Transverse colon (tissue), 4 donors: ENCODE measurements around the gene ANAPC2. TPM values are rescaled to one million over a fixed set of nuclear protein-coding genes. Genes with fewer than 3 reads are reported as not detected.

Experiments
- DNase-seq: peaks from one replicate; pipeline ENCODE4 v3.0.0-alpha.2; 2019
- H3K27ac ChIP-seq, 4 donors: fragments of 200-600 bp; sonication (generic); 2 replicates each; pipeline ENCODE4 v1.5.1; 2016 to 2018; ENCODE audit warnings: inconsistent platforms in 4 of 4
- H3K27me3 ChIP-seq: fragments of 200-600 bp; sonication (generic); 2 replicates; pipeline ENCODE4 v1.5.1; 2017; ENCODE audit warnings: inconsistent platforms
- H3K36me3 ChIP-seq, 4 donors: fragments of 200-600 bp; sonication (generic); 2 replicates each; pipeline ENCODE4 v1.5.1; 2017 to 2019; ENCODE audit warnings: inconsistent platforms in 4 of 4
- H3K4me1 ChIP-seq, 4 donors: fragments of 200-600 bp; sonication (generic); 2 replicates each; pipeline ENCODE4 v1.5.1; 2017 to 2020; ENCODE audit warnings: inconsistent platforms in 4 of 4
- H3K4me3 ChIP-seq, 4 donors: fragments of 200-600 bp; sonication (generic); 1 replicate in 1 of 4; 2 replicates in 3 of 4; pipeline versions ENCODE4 v1.5.1 to v1.6.1; 2017 to 2019; ENCODE audit warnings: inconsistent platforms in 4 of 4
- H3K9me3 ChIP-seq, 2 donors: fragments of 200-600 bp; sonication (generic); 2 replicates each; pipeline ENCODE4 v1.5.1; 2017 to 2019; ENCODE audit warnings: inconsistent platforms in 2 of 2
- EP300 ChIP-seq: sonication (generic); formaldehyde crosslinking; IDR thresholded peaks from one replicate; pipeline ENCODE4 v1.6.1; 2017; ENCODE audit warnings: antibody characterized with exemption, low read depth
- POLR2A ChIP-seq: fragments of 450-650 bp; IDR thresholded peaks from one replicate; pipeline ENCODE4 v1.6.1; 2016; ENCODE audit warnings: antibody characterized with exemption, mild to moderate bottlenecking, moderate library complexity
- POLR2AphosphoS5 ChIP-seq, 3 donors: sonication (generic); formaldehyde crosslinking; IDR thresholded peaks; one replicate each; pipeline ENCODE4 v1.6.1; 2016; ENCODE audit warnings: antibody characterized with exemption in 3 of 3
- WGBS, 2 donors: methylation state at CpG; one replicate each; pipeline ENCODE4 v1.1.5; 2018; ENCODE audit warnings: low coverage in 1 of 2; 5-methylcytosine and 5-hydroxymethylcytosine counted together
- in situ Hi-C, 4 donors: fragments of 200-750 bp; cut with MboI; loops; one replicate each; pipeline versions ENCODE4 v1.15.0 to v1.15.1; 2017; ENCODE audit warnings: low sequenced_read_pairs in 3 of 4, low pct_ligation_motif_present in 1 of 4, low pct_unique_long_range_greater_than_20kb in 1 of 4
- intact Hi-C: fragments of 100-400 bp; cut with DNase I; formaldehyde crosslinking; loops from one replicate; pipeline ENCODE4 v1.15.1; 2023; ENCODE audit warnings: low total_unique reads
- total RNA-seq, 4 donors: library from RNA; depleted of rRNA; stranded (reverse); fragments of >200 nt; gene quantifications; one replicate each; pipeline ENCODE4 v1.1.0, GENCODE V29; 2016
- TF ChIP-seq, protein P1 (sequence below), 5 experiments: fragments of 200-600 bp in 3 of 5; fragments of 450-650 bp in 2 of 5; sonication (generic) in 3 of 5; IDR thresholded peaks; 1 replicate in 2 of 5; 2 replicates in 3 of 5; pipeline ENCODE4 v1.5.1; 2016 to 2017; ENCODE audit warnings: antibody characterized with exemption in 5 of 5, inconsistent platforms in 3 of 5, mild to moderate bottlenecking in 2 of 5, moderate library complexity in 1 of 5

The ANAPC2 gene
- total RNA-seq, 4 donors from 2014 or later = 37.0 to 176 (median 70.3) TPM

DNA sequence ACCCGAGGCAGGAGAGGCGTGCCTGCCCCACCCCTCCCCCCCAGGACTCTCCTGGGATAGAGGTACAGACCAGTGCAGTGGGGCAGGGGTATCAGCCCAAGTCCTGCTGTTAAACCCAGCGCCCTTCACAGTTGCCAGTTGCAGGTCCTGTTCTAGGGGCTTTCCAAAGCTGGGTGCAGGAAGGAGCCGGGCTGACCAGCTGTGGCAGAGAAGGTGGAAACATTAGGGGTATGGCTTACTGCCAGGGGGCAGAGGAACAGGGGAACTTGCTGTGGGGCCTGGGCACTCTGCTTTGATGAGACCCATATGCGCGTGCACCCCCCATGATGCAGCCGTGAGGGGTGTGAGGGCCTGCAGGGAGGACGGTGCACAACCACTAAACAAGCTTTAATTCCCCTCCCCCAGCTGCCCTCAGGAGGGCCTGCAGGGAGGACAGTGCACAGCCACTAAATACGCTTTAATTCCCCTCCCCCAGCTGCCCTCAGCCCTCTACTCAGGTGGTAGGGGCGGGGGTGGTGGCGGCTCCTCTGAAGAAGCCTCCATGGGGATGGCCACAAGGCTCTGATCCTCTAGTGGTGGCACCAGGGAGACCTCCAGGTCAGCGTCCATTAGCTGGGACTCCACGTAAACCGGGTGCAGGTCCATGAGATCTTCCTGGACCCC lies 17.7 kb downstream of the ANAPC2 start:
- no peaks in the 10 kb centered on the region for H3K36me3 ChIP-seq
- peaks cover 10 to 41% (median 34%) of the 10 kb centered on the region in 4 donors for H3K4me1 ChIP-seq
- no peak for DNase-seq
- in situ Hi-C loops (no loop called here), intact Hi-C loops (no loop called here)
- H3K9me3 ChIP-seq = no peaks in the 10 kb centered on the region
- peak overlapping the region in 1 of 4 donors; percentile 72 for H3K27ac ChIP-seq
- peaks cover 93% of the 10 kb centered on the region for H3K27me3 ChIP-seq
- TF ChIP-seq EP300 (no peak), POLR2A (no peak), POLR2AphosphoS5 (IDR thresholded peaks at IDR 0.05) (no peak)
- TF ChIP-seq, protein P1, sequence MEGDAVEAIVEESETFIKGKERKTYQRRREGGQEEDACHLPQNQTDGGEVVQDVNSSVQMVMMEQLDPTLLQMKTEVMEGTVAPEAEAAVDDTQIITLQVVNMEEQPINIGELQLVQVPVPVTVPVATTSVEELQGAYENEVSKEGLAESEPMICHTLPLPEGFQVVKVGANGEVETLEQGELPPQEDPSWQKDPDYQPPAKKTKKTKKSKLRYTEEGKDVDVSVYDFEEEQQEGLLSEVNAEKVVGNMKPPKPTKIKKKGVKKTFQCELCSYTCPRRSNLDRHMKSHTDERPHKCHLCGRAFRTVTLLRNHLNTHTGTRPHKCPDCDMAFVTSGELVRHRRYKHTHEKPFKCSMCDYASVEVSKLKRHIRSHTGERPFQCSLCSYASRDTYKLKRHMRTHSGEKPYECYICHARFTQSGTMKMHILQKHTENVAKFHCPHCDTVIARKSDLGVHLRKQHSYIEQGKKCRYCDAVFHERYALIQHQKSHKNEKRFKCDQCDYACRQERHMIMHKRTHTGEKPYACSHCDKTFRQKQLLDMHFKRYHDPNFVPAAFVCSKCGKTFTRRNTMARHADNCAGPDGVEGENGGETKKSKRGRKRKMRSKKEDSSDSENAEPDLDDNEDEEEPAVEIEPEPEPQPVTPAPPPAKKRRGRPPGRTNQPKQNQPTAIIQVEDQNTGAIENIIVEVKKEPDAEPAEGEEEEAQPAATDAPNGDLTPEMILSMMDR (IDR thresholded peaks at IDR 0.05) = no peak
- 63% methylated on average over 12 of the region's 14 CpGs; no CpG with 5 or more reads in 1 of the 2 donors for WGBS, 2 donors
- H3K4me3 ChIP-seq = no peak overlapping the region

DNA sequence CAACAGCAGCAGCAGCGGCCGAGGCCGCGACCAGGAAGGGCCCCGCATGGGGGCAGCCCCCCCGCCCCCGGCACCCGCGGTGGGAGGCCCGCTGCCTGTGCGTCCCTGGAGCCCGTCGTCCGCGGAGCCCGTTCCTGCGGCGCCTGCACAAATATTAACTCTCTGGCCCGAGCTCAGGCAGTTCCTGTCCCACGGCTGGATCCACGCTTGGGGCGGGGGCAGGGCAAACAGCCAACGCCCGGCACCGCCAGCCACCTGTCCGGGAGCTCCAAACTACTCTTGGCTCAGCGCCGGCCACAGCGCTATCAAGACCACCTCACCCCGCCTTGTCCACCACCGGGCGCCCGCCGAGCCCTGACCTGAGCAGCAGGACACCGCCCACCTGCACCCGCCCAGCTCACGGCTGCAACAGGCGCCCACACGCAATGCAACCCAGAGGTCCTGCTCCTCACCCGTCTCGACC lies 18.4 kb downstream of the ANAPC2 start, which contains the start of gene LRRC26:
Gene LRRC26, minus strand, starts transcription at position 156 of the 463 bp plus-strand sequence. Its CDS starts 108 bp downstream, at position 48.
- peaks cover 10 to 41% (median 33%) of the 10 kb centered on the region in 4 donors for H3K4me1 ChIP-seq
- H3K27me3 ChIP-seq = peaks cover 96% of the 10 kb centered on the region
- TF ChIP-seq POLR2A (no peak), POLR2AphosphoS5 (IDR thresholded peaks at IDR 0.05) (peak in 1 of 3 donors; percentile 27)
- in situ Hi-C loops (no loop called here), intact Hi-C loops (no loop called here)
- peak within 1 kb of the TSS; percentile 30 to 72 (median 48) for H3K27ac ChIP-seq
- DNase-seq = peak; percentile 52
- no peaks in the 10 kb centered on the region for H3K36me3 ChIP-seq
- H3K4me3 ChIP-seq = peak within 1 kb of the TSS in 3 of 4 donors; percentile 30 to 48 (median 46)
- 15% methylated on average over 22 of the region's 41 CpGs; no CpG with 5 or more reads in 1 of the 2 donors for WGBS, 2 donors
- no peaks in the 10 kb centered on the region for H3K9me3 ChIP-seq

DNA sequence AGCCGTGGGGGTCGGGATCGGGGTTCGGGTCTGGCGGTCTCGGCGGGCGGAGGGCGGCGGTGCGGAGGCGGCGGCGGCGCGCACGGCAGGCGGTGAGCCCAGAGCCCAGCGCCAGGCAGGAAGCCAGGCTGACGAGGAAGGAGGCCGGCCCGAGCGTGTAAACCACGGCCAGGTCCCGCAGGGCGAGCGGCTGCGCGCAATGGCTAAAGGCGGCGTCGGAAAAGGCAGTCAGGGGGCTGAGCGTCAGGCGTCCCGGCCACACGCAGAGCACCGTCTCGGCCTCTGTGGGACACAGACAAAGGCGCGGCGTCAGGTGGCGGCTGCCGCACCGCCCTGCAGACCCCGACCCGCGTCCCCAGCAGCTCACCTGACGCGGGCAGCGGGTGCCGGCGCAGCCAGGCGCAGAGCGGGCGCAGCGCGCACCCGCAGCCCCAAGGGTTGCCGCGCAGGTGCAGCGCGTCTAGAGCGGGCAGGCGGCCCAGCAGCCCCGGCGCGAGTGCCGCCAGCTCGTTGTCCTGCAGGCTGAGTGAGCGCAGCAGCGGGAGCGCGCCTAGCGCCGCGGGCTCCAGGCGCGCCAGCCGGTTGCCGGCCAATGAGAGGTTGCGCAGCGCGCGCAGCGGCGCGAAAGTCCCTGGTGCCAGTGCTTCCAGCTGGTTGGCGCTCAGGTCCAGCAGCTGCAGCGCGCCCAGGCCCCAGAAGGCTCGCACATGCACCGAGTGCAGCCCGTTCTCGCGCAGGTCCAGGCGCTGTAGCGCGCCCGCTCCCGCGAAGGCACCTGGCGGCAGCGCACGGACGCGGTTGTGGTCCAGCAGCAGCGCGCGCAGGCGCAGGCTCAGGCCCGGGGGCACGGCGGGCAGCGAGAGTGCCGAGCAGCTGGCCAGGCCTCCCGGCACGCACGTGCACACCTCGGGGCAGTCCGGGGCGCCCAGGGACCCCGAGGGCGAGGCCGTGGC lies 19.2 kb downstream of the ANAPC2 start:
- peak overlapping the region; percentile 30 to 72 (median 48) for H3K27ac ChIP-seq
- TF ChIP-seq, protein P1 (IDR thresholded peaks at IDR 0.05) = peak in 1 of 5 experiments; percentile 10
- no peak for TF ChIP-seq POLR2AphosphoS5 (IDR thresholded peaks at IDR 0.05)
- peak; percentile 41 for DNase-seq

DNA sequence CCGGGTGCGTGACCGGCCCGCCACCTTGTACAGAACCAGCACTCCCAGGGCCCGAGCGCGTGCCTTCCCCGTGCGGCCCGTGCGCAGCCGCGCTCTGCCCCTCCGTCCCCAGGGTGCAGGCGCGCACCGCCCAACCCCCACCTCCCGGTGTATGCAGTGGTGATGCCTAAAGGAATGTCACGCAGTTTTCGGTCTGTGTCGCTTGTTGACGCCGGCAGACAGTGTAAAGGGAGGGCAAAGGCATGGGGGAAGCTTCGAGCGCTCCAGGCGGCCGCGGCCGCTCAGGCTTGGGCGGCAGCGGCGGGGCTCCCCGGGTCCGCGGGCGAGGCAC lies 19.8 kb downstream of the ANAPC2 start:
- peak overlapping the region in 3 of 4 donors; percentile 30 to 48 (median 46) for H3K4me3 ChIP-seq
- intact Hi-C loops = no loop called here

More for the DNA sequence above, 19.2 kb downstream of the ANAPC2 start:
- Histone ChIP-seq H3K4me3 (peak overlapping the region in 3 of 4 donors; percentile 30 to 48 (median 46)), H3K36me3 (no peaks in the 10 kb centered on the region), H3K4me1 (peaks cover 10 to 37% (median 30%) of the 10 kb centered on the region in 4 donors), H3K27me3 (peaks cover 98% of the 10 kb centered on the region), H3K9me3 (no peaks in the 10 kb centered on the region)
- in situ Hi-C loops = no loop called here
- WGBS, 2 donors = 0% methylated on average over 98 of the region's 124 CpGs; no CpG with 5 or more reads in 1 of the 2 donors
- intact Hi-C loops = no loop called here

More for the DNA sequence above, 19.8 kb downstream of the ANAPC2 start:
- Histone ChIP-seq H3K27ac (peak overlapping the region; percentile 4 to 72 (median 48)), H3K36me3 (no peaks in the 10 kb centered on the region), H3K4me1 (peaks cover 10 to 37% (median 33%) of the 10 kb centered on the region in 4 donors), H3K27me3 (peaks cover 100% of the 10 kb centered on the region), H3K9me3 (no peaks in the 10 kb centered on the region)
- in situ Hi-C loops = no loop called here
- no peak for TF ChIP-seq EP300
- TF ChIP-seq, protein P1 (IDR thresholded peaks at IDR 0.05) = no peak
- no peak for TF ChIP-seq POLR2AphosphoS5 (IDR thresholded peaks at IDR 0.05)
- TF ChIP-seq POLR2A = no peak
- WGBS, 2 donors = 1% methylated on average over 30 of the region's 36 CpGs; no CpG with 5 or more reads in 1 of the 2 donors
- DNase-seq = no peak
